H54 (cell line): ENCODE results near the gene SLC46A3.

Experiments
- DNase-seq: peaks from one replicate; pipeline ENCODE4 v3.0.0; 2011; ENCODE audit warnings: low spot score, mixed read lengths; ENCODE audit not compliant: insufficient read length
- FAIRE-seq: peaks from 3 replicates; lab custom pipeline; 2011; peaks lifted over from hg19 to GRCh38; lab: Jason Lieb, UNC
- POLR2A ChIP-seq: IDR thresholded peaks from 2 replicates; pipeline ENCODE4 v1.6.1; 2011; ENCODE audit warnings: low read depth, mild to moderate bottlenecking, low read length

The SLC46A3 gene

DNA sequence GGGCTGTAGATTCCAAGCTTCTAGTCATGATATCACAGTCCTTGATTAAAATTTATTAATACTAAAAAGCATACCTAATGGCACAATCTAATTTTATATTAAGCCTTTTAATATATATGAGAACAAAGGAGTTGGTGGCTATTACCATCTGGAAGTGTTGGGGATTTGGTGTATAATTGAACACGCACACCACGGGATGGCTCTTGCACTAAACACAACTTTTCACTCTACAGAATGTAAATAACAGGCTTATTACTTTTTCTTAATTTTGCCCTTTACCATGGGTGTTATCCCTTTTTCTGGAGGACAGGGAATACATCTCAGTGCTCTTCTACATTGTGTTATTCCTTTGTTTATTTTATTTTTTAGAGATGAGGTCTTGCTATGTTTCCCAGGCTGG is 38.2 kb downstream of the SLC46A3 start:
- FAIRE-seq (no peak), DNase-seq (no peak)
- no peak for TF ChIP-seq POLR2A

- no peak for FAIRE-seq
- no peak for TF ChIP-seq POLR2A
- DNase-seq: no peak
Observed at GRCh38 chr13:28679628-28680027, 39.1 kb downstream of the SLC46A3 start.

- DNase-seq (no peak), FAIRE-seq (no peak)
Observed at GRCh38 chr13:28678809-28679208, 40.0 kb downstream of the SLC46A3 start.

GRCh38 chr13:28671126-28671792 is 47.5 kb downstream of the SLC46A3 start:
- no peak for TF ChIP-seq POLR2A
- DNase-seq: no peak
- FAIRE-seq: no peak

More at GRCh38 chr13:28678809-28679208, 40.0 kb downstream of the SLC46A3 start:
- TF ChIP-seq POLR2A: no peak

DNA sequence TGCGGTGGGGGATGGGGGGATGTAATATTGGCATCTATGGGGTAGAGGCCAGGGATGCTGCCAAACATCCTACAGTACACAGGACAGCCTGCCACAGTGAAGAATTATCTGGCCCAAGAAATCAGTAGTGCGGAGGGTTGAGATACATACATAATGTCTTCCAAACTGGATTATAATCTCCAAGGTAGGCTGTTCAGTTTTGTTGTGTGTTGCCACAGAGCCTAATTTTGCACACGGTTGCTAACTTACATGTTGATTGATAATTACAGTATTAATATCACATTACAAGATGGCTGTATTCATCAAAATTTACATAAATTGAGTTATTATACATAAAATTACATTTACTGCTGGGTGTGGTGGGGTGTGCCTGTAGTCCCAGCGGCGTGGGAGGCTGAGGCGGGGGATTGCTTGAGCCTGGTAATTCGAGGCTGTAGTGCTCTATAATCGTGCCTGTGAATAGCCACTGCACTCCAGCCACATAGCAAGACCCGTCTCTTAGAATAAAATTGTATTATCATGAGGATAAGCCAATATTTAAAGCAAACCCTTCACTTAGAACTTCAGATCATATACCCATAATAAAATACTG is 51.8 kb downstream of the SLC46A3 start:
- no peak for TF ChIP-seq POLR2A
- FAIRE-seq (no peak), DNase-seq (no peak)

DNA sequence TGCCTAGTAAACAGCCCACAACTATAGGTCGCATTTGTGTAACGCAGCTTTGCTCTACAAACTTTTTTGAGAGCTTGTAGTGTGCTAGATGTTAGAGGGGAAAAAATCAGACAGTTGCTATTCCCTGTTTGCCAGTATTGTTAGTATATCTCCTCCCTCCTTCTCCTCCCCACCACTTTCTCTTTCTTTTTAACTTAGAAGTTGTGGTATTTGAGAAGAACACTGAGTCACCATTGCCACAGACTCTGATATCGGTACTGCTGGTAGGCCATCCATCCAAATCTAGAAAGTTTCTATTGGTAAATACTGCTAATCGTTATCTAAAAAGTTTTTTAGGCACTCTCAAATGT is 59.2 kb downstream of the SLC46A3 start:
- FAIRE-seq: no peak
- DNase-seq: no peak
- TF ChIP-seq POLR2A: no peak

GRCh38 chr13:28658796-28659620 is 59.8 kb downstream of the SLC46A3 start, which contains the start of gene POMP:
TSS of gene POMP (plus strand) at chr13:28659130. CDS start at chr13:28659185, 55 bp downstream.
- TF ChIP-seq POLR2A: peak; percentile 95
- DNase-seq (peak; percentile 70), FAIRE-seq (no peak)

GRCh38 chr13:28658539-28658795 is 60.3 kb downstream of the SLC46A3 start:
- DNase-seq (no peak), FAIRE-seq (no peak)
- no peak for TF ChIP-seq POLR2A

- FAIRE-seq: no peak
Observed at GRCh38 chr13:28657784-28658538, 60.8 kb downstream of the SLC46A3 start.

GRCh38 chr13:28655561-28655960 is 63.2 kb downstream of the SLC46A3 start:
- TF ChIP-seq POLR2A: no peak
- no peak for DNase-seq
- FAIRE-seq: no peak

More at GRCh38 chr13:28657784-28658538, 60.8 kb downstream of the SLC46A3 start:
- TF ChIP-seq POLR2A: no peak
- DNase-seq: no peak

GRCh38 chr13:28654276-28654675 is 64.5 kb downstream of the SLC46A3 start:
- DNase-seq (no peak), FAIRE-seq (no peak)
- TF ChIP-seq POLR2A: no peak

- DNase-seq: no peak
- FAIRE-seq: no peak
- TF ChIP-seq POLR2A: no peak
Observed at GRCh38 chr13:28653111-28653510, 65.7 kb downstream of the SLC46A3 start.

- FAIRE-seq (no peak), DNase-seq (no peak)
- no peak for TF ChIP-seq POLR2A
Observed at GRCh38 chr13:28651810-28652401, 66.9 kb downstream of the SLC46A3 start.
